Parathyroid adenoma (tissue), 2 donors: ENCODE results near the gene HAL.

Source experiments
- H2AFZ ChIP-seq: fragments of 300-600 bp; sonication (generic); one replicate; pipeline ENCODE4 v1.7.0; 2017; ENCODE audit warnings: antibody characterized with exemption, mild to moderate bottlenecking
- H3K27ac ChIP-seq: fragments of 300-600 bp; sonication (generic); one replicate; pipeline ENCODE4 v1.7.0; 2017
- H3K27me3 ChIP-seq: fragments of 300-600 bp; sonication (generic); one replicate; pipeline ENCODE4 v1.7.0; 2017; ENCODE audit warnings: low read length; ENCODE audit not compliant: control insufficient read depth, insufficient read depth
- H3K36me3 ChIP-seq: fragments of 300-600 bp; sonication (generic); one replicate; pipeline ENCODE4 v1.7.0; 2017; ENCODE audit warnings: low read length; ENCODE audit not compliant: control insufficient read depth, insufficient read depth
- H3K4me1 ChIP-seq: fragments of 300-600 bp; sonication (generic); one replicate; pipeline ENCODE4 v1.7.0; 2017; ENCODE audit warnings: control low read depth
- H3K4me2 ChIP-seq: fragments of 300-600 bp; sonication (generic); one replicate; pipeline ENCODE4 v1.7.0; 2017; ENCODE audit warnings: low read length
- H3K4me3 ChIP-seq: fragments of 300-600 bp; sonication (generic); one replicate; pipeline ENCODE4 v1.7.0; 2017; ENCODE audit warnings: low read depth, low read length
- H3K79me2 ChIP-seq: fragments of 300-600 bp; sonication (generic); one replicate; pipeline ENCODE4 v1.7.0; 2017; ENCODE audit warnings: control low read depth
- H3K9ac ChIP-seq: fragments of 300-600 bp; sonication (generic); one replicate; pipeline ENCODE4 v1.7.0; 2017; ENCODE audit warnings: mild to moderate bottlenecking
- H3K9me3 ChIP-seq: fragments of 300-600 bp; sonication (generic); one replicate; pipeline ENCODE4 v1.7.0; 2017; ENCODE audit warnings: low read length; ENCODE audit not compliant: control insufficient read depth
- TF ChIP-seq, protein P1 (sequence below): fragments of 300-600 bp; sonication (generic); IDR thresholded peaks from one replicate; pipeline ENCODE4 v1.7.0; 2017; ENCODE audit warnings: antibody characterized with exemption, mild to moderate bottlenecking
- donor health status: primary hyperparathyroidism.

Gene HAL

DNA sequence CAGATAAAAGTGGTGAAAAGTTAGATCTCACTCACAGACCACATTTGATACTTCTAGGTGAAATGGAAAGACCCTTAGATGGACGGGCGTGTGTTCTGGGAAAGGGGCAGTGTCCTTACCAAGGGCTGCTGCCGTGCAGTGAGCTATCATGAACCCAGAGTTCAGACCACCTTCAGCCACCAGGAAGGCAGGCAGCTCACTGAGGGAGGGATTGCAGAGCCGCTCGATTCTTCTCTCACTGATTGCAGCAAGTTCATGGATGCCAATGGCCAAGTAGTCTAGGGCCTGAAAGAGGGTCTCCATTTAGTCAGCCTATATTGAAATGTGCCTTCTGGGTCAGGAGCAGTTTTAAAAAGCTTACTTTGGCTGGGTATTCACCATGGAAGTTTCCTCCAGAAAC, 15.7 kb downstream of the HAL start:
- TF ChIP-seq, protein P1, sequence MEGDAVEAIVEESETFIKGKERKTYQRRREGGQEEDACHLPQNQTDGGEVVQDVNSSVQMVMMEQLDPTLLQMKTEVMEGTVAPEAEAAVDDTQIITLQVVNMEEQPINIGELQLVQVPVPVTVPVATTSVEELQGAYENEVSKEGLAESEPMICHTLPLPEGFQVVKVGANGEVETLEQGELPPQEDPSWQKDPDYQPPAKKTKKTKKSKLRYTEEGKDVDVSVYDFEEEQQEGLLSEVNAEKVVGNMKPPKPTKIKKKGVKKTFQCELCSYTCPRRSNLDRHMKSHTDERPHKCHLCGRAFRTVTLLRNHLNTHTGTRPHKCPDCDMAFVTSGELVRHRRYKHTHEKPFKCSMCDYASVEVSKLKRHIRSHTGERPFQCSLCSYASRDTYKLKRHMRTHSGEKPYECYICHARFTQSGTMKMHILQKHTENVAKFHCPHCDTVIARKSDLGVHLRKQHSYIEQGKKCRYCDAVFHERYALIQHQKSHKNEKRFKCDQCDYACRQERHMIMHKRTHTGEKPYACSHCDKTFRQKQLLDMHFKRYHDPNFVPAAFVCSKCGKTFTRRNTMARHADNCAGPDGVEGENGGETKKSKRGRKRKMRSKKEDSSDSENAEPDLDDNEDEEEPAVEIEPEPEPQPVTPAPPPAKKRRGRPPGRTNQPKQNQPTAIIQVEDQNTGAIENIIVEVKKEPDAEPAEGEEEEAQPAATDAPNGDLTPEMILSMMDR = no peak
- Histone ChIP-seq H3K9me3 (no peaks in the 10 kb centered on the region), H2AFZ (no peak overlapping the region), H3K36me3 (no peaks in the 10 kb centered on the region), H3K9ac (no peak overlapping the region), H3K4me3 (no peak overlapping the region), H3K4me2 (no peak overlapping the region), H3K79me2 (no peaks in the 10 kb centered on the region), H3K27me3 (no peaks in the 10 kb centered on the region), H3K27ac (no peak overlapping the region), H3K4me1 (no peaks in the 10 kb centered on the region)

DNA sequence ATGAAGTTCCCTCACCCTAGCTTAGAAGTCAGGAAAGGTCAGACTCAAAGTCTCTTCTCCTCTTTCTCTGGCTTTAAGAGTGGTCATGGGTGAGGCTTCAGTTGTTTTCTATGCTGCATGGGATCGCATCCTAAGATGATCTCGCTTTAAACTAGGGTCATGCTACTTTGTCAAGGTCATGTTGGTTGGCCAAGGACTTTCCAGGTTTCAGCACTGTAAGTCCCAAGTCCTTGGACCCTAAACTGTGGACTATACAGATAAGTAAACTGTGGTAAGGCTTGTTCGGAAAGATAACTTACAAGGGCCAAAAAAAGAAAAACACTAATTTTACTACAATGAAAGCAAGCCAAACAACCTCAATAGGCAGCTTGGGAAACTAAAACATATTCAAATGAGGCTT, 17.4 kb downstream of the HAL start:
- no peaks in the 10 kb centered on the region for H3K9me3 ChIP-seq
- H2AFZ ChIP-seq = no peak overlapping the region
- H3K4me3 ChIP-seq = no peak overlapping the region
- H3K4me2 ChIP-seq = no peak overlapping the region
- TF ChIP-seq, protein P1 = no peak
- no peaks in the 10 kb centered on the region for H3K79me2 ChIP-seq
- H3K9ac ChIP-seq = no peak overlapping the region
- H3K36me3 ChIP-seq = no peaks in the 10 kb centered on the region
- no peaks in the 10 kb centered on the region for H3K27me3 ChIP-seq
- H3K27ac ChIP-seq = no peak overlapping the region
- no peaks in the 10 kb centered on the region for H3K4me1 ChIP-seq

DNA sequence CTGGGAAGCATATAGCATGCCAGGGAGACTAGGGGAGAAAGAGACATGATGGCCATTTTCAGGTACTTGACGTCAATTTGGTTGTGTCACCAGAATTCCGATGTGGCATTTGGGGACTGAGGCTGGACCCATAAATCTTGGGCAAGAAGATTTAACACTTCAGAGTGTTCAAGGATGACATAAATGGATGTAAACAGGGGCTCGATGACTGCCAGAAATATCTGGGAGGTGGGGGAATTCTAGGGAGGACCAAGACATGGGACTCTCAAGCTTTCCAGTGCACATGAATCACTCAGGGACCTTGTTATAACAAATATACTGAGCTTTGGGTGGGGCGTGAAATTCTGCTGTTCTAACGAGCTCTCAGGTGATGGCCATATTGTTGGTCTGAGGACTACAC, 17.8 kb downstream of the HAL start:
- no peaks in the 10 kb centered on the region for H3K36me3 ChIP-seq
- no peak overlapping the region for H3K4me3 ChIP-seq
- no peak overlapping the region for H3K9ac ChIP-seq
- no peak overlapping the region for H3K27ac ChIP-seq
- TF ChIP-seq, protein P1 = no peak
- no peaks in the 10 kb centered on the region for H3K79me2 ChIP-seq
- H3K27me3 ChIP-seq = no peaks in the 10 kb centered on the region
- no peak overlapping the region for H3K4me2 ChIP-seq
- no peaks in the 10 kb centered on the region for H3K9me3 ChIP-seq
- H2AFZ ChIP-seq = no peak overlapping the region
- no peaks in the 10 kb centered on the region for H3K4me1 ChIP-seq

DNA sequence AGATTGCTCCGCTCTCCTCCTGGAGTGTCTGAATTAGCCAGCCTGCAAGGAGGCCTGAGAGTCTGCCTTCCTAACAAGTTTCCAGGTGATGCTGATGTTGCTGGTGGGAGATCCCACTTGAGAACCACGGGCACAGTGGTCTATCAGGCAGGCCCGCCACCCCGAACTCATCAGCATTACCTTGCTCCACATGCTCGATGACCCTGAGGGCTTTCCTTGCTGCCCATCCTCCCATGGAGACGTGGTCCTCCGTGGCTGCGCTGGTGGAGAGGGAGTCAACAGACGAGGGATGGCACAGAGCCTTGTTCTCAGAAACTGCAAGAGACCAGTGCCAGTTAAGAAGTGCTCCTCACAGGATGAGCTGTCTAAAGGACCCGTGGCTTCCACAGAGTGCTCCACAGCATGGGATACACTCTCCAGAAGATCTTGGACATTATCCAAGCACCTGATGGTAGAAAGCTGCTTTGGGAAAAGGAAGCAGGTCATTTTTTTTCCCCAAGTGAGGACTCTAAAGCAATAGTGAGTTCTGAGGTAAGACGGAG, 18.3 kb downstream of the HAL start:
- no peaks in the 10 kb centered on the region for H3K27me3 ChIP-seq
- H2AFZ ChIP-seq = no peak overlapping the region
- no peak overlapping the region for H3K4me3 ChIP-seq
- peaks cover 3% of the 10 kb centered on the region for H3K4me1 ChIP-seq
- no peak overlapping the region for H3K9ac ChIP-seq
- H3K9me3 ChIP-seq = no peaks in the 10 kb centered on the region
- H3K27ac ChIP-seq = no peak overlapping the region
- no peaks in the 10 kb centered on the region for H3K79me2 ChIP-seq
- H3K4me2 ChIP-seq = no peak overlapping the region
- H3K36me3 ChIP-seq = no peaks in the 10 kb centered on the region
- TF ChIP-seq, protein P1 = no peak

DNA sequence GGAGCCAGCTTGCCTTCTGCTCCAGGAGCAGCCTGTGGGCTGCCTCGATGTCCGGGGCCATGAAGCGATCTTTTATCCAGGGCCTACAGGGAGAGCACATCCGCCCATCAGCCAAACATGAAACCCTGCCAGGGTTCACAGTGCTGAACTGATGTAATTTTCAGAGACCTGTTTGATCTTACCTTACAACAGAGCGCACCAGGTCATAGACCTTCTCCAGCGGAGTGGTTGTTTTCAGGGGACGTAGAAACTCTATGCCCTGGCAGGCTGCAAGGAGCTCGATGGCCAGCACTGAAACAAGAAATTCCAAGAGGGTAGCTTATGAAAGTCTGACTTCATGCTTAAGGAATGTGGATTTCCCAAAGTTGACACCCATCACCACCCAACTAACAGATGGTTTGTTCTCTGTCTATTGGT, 19.7 kb downstream of the HAL start:
- Histone ChIP-seq H3K27ac (no peak overlapping the region), H3K9ac (no peak overlapping the region), H3K4me2 (no peak overlapping the region), H2AFZ (no peak overlapping the region), H3K79me2 (no peaks in the 10 kb centered on the region), H3K4me3 (no peak overlapping the region), H3K9me3 (no peaks in the 10 kb centered on the region), H3K27me3 (no peaks in the 10 kb centered on the region), H3K4me1 (peaks cover 3% of the 10 kb centered on the region), H3K36me3 (no peaks in the 10 kb centered on the region)
- TF ChIP-seq, protein P1 = no peak
